ENCODE measurements around the gene IGFBP7.

The IGFBP7 gene

DNA sequence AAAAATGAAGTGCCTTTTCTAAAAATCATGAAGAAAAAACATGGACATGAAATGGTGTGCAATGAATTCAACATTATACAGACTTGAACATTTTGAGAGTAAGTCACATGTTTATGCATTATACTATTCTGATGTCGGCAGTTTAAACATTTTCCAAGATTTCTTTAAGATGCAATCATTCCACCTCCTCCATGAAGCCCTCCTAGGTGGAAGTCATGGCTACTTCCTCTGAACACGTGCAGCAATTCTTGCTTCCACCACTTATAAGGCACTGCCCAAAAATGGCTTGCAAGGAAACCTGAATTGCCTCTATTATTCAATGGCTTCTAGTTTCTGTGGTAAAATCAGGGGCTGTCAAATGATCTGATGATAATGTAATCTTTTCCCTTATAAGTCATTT, 25.8 kb downstream of the IGFBP7 start:
- no peak overlapping the region for H3K4me3 ChIP-seq (ENCODE audit: low read depth, low read length)
- TF ChIP-seq, protein P1, sequence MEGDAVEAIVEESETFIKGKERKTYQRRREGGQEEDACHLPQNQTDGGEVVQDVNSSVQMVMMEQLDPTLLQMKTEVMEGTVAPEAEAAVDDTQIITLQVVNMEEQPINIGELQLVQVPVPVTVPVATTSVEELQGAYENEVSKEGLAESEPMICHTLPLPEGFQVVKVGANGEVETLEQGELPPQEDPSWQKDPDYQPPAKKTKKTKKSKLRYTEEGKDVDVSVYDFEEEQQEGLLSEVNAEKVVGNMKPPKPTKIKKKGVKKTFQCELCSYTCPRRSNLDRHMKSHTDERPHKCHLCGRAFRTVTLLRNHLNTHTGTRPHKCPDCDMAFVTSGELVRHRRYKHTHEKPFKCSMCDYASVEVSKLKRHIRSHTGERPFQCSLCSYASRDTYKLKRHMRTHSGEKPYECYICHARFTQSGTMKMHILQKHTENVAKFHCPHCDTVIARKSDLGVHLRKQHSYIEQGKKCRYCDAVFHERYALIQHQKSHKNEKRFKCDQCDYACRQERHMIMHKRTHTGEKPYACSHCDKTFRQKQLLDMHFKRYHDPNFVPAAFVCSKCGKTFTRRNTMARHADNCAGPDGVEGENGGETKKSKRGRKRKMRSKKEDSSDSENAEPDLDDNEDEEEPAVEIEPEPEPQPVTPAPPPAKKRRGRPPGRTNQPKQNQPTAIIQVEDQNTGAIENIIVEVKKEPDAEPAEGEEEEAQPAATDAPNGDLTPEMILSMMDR (conservative IDR thresholded peaks at IDR 0.05; ENCODE audit: low read depth, low read length): no peak
- no peak for DNase-seq (ENCODE audit: low read depth)

DNA sequence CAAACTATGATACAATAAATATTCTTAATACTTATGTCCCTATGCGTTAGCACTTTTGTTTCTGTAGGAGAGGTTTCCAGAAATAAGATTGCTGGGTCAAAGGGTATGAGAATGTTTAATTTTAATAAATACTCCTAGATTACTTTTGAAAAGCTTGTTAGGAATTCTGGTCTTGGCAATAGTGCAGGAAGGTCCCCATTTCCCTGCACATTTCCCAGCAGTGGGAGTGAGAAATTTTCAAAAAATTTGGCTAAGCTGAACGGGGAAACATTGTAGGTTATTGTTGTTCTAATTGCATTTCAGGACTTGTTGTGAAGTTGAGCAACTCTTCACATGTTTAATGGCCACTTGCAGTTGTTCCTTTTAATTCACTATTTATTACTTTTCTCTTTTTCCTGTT, 27.1 kb downstream of the IGFBP7 start:
- H3K4me3 ChIP-seq (ENCODE audit: low read depth, low read length): no peak overlapping the region
- TF ChIP-seq, protein P1 (conservative IDR thresholded peaks at IDR 0.05; ENCODE audit: low read depth, low read length): no peak
- DNase-seq (ENCODE audit: low read depth): no peak

DNA sequence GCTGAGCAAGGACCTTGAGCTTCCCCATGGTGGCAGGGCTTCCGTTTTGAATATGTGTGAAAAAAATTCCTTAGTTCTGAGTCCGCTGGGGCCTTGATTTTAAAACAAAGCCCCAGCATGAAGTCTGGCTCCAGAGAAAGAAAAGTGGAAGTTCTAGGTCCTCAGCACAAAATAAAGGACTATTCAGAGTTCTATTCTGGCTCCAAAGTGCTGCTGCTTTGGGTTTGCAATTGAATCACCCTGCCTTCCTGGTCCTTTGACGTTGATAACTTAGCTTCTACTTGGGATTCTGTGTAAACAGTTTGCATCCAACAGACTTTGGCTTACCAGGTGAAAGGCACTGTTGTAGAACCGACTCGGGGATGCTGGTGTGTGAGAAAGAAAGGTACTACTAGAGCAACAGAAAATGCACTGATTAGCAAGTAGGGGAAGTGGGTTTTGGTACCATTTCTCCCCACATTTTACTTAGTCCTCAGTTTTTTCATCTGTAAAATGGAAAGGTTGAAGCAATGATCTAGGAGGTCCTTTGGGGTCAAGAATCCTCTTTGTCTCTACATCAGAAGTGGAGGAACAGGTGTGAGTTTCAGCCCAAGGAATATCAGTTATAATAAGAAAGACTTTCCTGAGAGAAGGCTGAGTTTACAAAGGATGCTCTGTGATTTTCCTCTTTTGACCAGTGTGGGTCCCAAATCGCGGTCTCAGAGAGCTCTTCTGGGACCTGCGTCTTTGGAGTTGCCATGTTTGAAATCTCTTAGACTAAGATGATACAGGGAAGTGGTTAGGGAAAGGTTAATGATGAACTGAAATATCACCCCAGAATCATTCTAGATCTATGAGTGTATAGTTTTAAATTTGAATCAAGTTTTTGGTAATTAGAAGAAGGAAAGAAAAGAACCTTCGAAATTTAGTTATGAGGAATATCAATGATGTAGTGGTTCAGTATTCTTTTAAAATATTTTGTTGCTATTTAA, 28.2 kb downstream of the IGFBP7 start:
- TF ChIP-seq, protein P1 (conservative IDR thresholded peaks at IDR 0.05; ENCODE audit: low read depth, low read length): no peak
- H3K4me3 ChIP-seq (ENCODE audit: low read depth, low read length): no peak overlapping the region
- DNase-seq (ENCODE audit: low read depth): no peak

DNA sequence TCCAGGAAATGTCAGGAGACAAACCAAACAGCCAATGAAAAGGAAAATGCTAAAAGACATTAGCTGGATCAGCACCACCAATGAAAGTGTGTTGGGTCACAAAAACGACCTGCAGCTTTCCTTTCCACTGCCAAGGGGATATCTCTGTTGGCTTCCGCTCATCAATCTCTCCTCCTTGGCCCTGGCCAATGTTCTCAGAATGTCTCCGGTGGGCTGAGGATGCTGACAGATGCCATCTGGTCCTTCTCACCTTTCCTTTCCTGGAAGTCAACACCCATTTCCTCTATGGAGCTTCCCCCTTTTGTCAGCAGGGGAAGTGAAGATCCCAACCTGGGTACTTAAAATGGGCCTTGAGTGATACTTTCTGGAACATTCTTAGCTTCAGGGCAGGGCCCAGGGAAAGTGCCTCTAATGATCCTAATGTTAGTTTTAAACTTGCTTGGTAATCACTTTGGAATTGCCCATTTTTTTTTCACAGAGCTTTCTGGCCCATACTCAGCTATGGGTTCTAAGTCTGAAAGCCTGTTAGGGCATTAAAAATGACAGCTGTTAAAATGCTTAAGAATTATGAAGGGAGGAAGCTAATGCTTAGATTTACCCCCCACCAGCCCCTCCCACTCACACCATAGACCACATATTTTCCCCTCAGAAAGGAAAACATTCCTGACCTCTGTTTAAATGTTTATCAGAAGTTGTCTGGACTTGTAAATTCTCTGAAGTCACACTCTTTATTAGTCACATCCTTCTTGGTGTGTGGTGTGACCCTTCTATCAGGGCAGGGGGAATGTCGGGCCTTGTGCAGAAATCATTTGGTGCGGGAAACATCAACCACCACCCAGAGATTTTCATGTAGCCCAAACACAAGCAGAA, 29.2 kb downstream of the IGFBP7 start:
- no peak overlapping the region for H3K4me3 ChIP-seq (ENCODE audit: low read depth, low read length)
- TF ChIP-seq, protein P1 (conservative IDR thresholded peaks at IDR 0.05; ENCODE audit: low read depth, low read length): no peak

DNA sequence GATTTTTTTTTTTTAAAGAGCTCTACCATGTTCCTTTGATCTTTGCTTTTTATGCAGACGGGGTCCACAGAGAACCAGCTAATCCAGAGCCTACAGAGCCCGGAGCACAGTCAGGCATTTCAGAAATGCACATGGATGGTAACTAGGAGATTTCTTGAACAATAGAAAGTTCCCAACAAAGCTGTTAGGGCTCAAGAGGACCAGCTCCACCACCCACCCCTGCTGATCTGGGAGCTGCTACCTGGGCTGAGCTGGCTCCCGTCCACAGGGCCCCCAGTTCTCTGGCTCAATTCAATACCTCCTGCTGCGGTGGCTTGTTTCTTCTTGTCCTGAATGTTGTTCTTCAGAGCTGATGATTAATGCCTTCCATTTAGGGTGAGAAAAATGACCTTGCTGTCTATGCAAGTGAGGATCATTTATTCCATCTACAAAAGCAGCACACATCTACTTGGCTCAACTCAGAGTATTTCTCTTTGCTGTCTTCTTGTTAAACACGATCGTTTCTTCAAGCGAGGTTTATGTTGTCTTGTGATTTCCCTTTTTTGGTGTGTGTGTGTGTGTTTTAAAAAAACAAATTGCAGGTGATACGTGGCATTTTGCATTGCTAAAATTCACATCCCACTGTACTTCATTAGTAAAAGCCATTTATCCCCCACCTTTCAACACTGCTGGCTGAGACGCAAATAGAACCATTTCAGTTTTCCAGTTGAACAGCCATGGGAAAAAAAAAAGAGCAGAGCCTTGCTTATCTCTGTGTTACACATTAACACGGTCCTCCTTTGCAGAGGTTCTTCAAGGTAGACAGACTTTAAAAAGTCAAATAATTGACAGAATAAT, 31.3 kb downstream of the IGFBP7 start:
- TF ChIP-seq, protein P1 (conservative IDR thresholded peaks at IDR 0.05; ENCODE audit: low read depth, low read length): no peak
- H3K4me3 ChIP-seq (ENCODE audit: low read depth, low read length): no peak overlapping the region
- peak; percentile 97 for DNase-seq (ENCODE audit: low read depth)

More for the DNA sequence above, 29.2 kb downstream of the IGFBP7 start:
- peak; percentile 99 for DNase-seq (ENCODE audit: low read depth)

DNA sequence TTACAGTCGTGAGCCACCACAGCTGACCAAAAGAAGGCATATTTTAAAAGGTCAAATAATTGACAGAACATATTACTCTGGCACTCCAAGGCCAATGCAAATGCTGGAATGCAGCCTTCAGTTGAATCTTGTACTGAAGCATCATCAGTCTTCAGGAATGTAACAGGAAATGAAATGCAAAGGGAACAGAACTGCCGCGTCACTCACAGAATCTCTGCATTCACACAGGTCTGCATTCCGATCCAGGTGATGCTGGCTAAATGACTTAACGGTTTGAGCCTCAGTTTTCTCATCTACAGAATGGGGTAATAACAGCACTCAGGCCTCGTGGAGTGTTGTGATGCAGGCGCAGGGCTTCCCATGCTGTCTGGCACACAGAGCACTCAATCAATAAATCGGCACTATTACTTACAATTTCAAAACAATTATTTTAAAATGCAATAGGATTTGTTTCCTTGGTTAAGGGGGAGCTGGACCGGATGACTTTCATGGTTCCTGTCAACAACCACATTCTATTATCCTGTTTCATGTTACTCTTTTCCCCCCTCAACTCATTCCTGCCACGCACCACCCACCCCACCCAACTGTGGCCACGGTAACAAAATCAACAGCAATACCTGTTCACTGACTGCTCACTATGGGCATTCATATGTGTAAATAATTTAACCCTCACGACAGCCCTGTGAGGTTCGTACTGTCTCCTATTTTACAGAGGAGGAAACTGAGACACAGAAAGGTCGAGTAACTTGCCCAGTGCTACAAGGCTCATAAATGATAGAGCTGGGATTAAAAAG, 32.4 kb downstream of the IGFBP7 start:
- H3K4me3 ChIP-seq (ENCODE audit: low read depth, low read length): no peak overlapping the region
- TF ChIP-seq, protein P1 (conservative IDR thresholded peaks at IDR 0.05; ENCODE audit: low read depth, low read length): no peak
- peak; percentile 97 for DNase-seq (ENCODE audit: low read depth)

Measured in choroid plexus epithelial cell (primary cell).